ENCODE data around the gene DYSF.

The DYSF gene

GRCh38 chr2:71531522-71532047 lies 78.2 kb downstream of the DYSF start:
- no peak for DNase-seq

GRCh38 chr2:71532327-71532726 lies 79.0 kb downstream of the DYSF start:
- no peak for DNase-seq

- no peak for DNase-seq
These were observed 80.8 kb downstream of the DYSF start for GRCh38 chr2:71534201-71534600.

- no peak for DNase-seq
These were observed 81.5 kb downstream of the DYSF start for GRCh38 chr2:71534826-71535225.

- DNase-seq = no peak
These were observed 82.2 kb downstream of the DYSF start for GRCh38 chr2:71535526-71535925.

- no peak for DNase-seq
These were observed 82.9 kb downstream of the DYSF start for GRCh38 chr2:71536226-71536671.

GRCh38 chr2:71538241-71538640 lies 84.9 kb downstream of the DYSF start:
- no peak for DNase-seq

- no peak for DNase-seq
These were observed 85.4 kb downstream of the DYSF start for GRCh38 chr2:71538656-71539265.

- no peak for DNase-seq
These were observed 87.5 kb downstream of the DYSF start for GRCh38 chr2:71540818-71541217.

- DNase-seq = no peak
These were observed 91.7 kb downstream of the DYSF start for GRCh38 chr2:71544919-71545571.

GRCh38 chr2:71545572-71546274 lies 92.4 kb downstream of the DYSF start:
- peak; percentile 15 for DNase-seq

- DNase-seq = no peak
These were observed 92.9 kb downstream of the DYSF start for GRCh38 chr2:71546275-71546638.

GRCh38 chr2:71546777-71547281 lies 93.5 kb downstream of the DYSF start:
- DNase-seq = no peak

- no peak for DNase-seq
These were observed 94.4 kb downstream of the DYSF start for GRCh38 chr2:71547616-71548285.

- peak; percentile 10 for DNase-seq
These were observed 95.5 kb downstream of the DYSF start for GRCh38 chr2:71548646-71549425.

GRCh38 chr2:71550801-71551630 lies 97.7 kb downstream of the DYSF start:
- DNase-seq = no peak

- no peak for DNase-seq
These were observed 98.2 kb downstream of the DYSF start for GRCh38 chr2:71551631-71551915.

- DNase-seq = no peak
These were observed 99.0 kb downstream of the DYSF start for GRCh38 chr2:71552356-71552755.

- DNase-seq = no peak
These were observed 99.5 kb downstream of the DYSF start for GRCh38 chr2:71552861-71553301.

GRCh38 chr2:71554028-71554705 lies 100.8 kb downstream of the DYSF start:
- no peak for DNase-seq

GRCh38 chr2:71554706-71555056 lies 101.3 kb downstream of the DYSF start:
- no peak for DNase-seq
